HG03442 (cell line): ENCODE data around the gene CACNG5.

Source experiments
- ATAC-seq: cut with Tn5 transposase; IDR thresholded peaks from one replicate; pipeline ENCODE4 v1.9.1; 2021; ENCODE audit warnings: mild to moderate bottlenecking, moderate library complexity; ENCODE audit not compliant: unreplicated experiment

Gene CACNG5

GRCh38 chr17:66822009-66822408 is 12.9 kb upstream of the CACNG5 start:
- no peak for ATAC-seq

- no peak for ATAC-seq
These were observed 8.1 kb upstream of the CACNG5 start for GRCh38 chr17:66826856-66827255.

- ATAC-seq, result no peak
These were observed 5.5 kb upstream of the CACNG5 start for GRCh38 chr17:66829386-66829864.

DNA sequence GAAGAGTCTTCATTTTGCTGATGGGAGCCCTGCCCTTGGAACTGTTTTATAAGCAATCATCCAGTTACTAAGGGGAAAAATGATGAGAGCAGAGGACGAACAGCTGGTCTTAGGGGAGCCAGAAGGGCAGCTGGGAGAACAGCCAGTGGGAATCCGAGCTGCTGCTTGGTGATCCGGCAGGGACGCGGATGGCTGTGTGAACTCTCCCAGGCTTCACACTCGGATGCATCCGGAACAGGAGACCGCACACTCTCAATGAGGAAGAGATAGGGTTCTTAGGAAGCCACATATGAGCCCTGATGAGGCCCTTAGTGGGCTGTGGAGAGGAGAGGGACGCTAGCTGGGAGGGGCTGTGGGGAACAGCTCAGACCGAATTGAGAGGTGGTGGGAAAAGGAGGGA is 5.0 kb upstream of the CACNG5 start:
- ATAC-seq, result no peak

DNA sequence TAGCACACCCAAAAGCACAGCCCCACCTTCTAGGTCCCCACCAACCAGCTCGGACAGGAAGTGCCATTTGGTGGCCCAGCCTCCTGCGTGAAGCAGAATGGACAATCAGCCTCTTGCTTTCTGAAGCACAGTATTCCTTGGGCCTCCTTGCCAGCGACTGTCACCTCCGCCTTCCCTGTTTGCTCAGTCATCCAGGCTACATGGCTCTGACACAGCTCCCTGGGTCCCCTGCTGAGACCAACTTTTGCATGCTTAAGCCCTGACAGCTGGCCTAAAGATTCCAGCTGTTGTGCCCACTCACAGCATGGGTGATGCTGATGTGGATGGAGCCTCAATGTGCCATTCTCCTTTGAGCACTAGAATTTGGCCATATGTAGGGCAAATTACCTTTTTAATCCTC is 4.5 kb upstream of the CACNG5 start:
- ATAC-seq, result no peak

- no peak for ATAC-seq
These were observed 3.3 kb upstream of the CACNG5 start for GRCh38 chr17:66831383-66832210.

DNA sequence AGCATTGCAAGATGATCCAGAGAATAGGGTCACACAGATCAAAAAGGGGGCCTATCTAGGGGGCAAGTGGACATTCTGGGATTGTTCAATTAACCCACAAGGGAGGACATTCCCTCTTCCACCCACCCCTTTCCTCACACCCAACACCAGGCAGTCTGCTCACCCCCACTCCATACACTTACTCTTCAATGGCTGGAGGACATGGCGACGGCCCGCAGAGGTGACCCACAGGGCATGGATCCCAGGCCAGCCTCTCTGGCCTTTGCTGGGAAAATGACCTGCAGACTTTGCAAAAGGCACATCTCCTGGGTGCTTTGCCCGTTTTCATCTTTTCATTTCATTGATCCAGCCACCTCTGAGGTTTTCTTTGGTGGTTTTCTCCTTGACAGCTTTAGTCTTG is 1.7 kb upstream of the CACNG5 start:
- no peak for ATAC-seq

DNA sequence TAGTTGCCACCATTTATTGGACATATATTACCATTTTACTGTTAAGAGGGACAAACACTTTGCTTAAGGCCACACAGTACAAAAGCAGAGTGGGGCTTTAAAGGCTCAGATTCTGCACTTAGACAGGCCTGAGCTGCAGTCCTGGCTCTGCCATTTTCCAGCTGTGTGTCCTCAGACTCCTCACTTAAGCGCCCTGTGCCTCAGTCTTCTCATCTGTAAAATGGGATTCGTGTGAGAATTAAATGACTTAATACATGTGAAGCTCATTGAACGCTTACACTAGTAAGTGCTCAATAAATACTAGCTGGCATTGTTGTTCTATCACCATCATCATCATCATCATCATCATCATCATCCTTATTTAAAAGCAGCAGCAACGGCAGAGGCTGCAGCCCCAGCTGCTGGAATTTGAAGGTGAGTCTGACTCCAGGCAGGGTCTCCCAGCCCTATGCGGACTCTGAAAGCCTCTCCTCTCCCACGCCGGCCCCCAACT is 445 bp upstream of the CACNG5 start:
- ATAC-seq, result no peak

DNA sequence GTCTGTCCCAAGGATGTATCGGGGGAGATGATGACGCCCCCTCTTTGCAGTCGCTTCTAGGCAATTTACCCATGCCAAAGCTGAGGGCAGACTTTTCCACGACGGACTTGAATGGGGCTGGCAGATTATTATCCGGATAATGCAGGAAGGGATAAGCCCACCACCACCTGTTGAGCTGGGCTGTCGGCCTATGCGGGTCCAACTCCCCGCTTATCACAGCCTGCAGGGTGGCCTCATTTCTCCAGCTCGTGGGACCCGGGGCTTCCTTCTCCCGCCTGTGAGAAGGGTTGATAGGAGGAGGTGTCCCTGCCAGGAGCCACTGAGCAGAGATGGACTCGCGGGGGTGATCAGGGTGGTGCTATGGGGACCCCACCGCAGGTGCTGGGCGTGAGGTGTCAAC is 559 bp downstream of the CACNG5 start:
- no peak for ATAC-seq

DNA sequence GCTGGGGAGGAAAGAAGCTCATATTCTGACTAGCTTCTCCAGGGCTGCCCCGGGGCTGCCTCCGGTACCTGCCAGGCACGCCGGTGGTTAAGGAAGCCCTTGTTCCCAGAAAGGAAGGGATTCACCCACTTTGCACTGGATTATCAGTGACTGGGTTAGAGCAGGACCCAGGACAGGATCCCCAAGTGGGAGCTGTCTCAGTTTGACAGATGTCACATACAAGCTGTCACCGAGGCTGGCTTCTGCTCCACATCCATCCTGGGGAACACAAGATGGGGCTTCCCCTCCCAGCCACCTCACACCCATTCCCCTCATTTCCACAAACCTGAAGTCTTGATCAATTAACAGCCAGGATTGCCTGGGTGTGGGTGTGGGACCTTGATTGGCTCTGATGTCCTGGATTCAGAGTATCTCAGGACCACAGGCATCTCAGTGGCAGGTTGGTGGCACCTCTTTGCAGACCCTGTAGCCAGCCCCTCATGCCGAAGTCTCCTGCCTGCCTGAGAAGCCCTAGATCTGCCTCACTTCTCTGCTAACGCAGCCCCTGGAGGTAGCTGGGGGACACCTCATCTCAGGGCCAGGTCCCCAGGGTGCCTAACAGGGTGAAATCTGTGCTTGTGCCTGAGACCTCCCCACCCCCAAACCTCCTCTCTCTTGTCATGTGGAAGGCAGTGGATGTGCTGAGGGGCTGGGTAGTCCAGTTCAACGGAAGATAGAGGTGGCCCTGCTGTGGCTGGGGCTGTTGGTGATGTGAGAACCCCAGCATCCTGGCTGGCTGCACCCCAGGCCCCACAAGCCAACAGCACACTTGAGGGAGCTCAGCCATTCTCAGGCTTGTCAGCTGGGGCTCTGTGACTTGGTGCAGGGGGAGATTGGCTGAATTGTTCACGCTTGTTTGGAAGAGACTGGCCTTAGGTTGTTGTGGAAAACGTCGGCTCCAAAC is 1.4 kb downstream of the CACNG5 start:
- ATAC-seq, result no peak

DNA sequence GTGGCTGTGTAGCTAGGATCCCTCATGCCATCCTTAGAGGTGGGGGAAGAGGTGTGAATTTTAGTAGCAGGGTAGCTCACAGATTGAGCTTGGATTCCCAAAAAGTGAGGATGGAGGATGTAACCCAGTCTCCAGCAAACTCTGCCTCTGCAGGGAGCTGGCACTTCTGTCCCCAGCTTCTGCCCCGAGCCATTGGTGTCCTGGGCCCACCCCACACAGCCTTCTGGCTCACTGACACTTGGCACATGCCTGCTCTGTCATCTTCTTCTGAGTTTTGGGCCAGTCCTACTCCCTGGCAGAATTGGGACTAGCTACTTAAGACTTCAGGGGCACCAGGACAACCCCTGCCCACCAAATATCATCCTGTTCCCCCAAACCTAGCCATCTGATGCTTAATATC is 2.3 kb downstream of the CACNG5 start:
- no peak for ATAC-seq

DNA sequence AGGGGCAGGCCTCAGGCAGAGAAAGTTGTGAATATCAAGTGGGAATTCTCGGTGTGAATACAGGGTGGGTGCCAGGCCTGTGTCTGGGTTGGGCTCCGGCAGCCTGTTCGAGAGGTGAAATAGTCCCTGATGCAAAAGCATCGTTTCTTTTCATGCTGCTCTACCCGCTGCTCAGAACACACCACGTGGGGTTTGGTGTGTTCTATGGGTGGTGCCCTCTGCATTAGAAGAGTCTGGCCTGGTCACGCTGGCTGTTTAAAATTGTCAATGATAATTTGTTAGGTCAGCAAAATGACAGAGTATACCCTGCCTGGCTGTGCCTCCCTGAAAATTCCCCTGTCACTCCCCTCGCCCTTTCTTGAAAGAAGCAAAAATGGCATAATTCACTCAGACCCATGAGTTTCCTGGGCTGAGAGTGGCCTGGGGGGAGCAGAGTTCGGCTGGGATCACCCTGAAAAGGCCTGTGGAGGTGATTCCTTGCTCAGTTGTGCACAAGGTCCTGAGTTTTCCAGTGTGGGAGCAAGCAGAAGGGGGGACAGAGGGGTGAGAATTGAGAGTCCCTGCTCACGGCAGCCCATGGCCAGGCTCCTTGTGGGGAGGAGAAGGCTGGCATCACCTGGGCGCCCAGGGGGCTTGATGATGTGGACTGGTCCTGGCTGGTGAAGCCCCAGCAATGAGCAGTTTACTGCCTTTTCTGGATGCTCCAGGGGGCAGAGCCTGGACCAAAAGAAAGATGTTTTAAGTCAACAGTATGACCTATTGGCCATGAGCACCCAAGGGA is 3.2 kb downstream of the CACNG5 start:
- no peak for ATAC-seq

GRCh38 chr17:66839616-66840015 is 4.7 kb downstream of the CACNG5 start:
- ATAC-seq, result no peak

- ATAC-seq, result no peak
These were observed 5.1 kb downstream of the CACNG5 start for GRCh38 chr17:66840061-66840460.

DNA sequence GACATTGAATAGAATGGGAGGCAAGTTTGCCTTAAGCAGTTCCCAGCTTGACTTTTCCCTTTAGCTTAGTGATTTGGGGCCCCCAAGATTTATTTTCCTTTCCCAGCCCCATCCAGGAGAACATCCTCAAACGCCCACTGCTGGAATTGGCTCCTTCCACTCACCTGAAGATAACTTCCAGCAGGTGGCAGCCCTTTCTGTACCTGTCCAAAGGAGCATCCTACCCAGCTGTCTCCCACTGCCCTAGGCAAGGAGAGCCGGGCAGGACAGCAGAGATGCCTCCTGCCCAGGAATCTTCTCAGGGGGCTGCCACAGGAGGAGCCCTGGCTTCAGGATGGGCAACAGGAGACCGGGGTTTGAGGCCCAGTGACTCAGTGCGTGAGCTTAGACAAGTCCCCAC is 6.4 kb downstream of the CACNG5 start:
- no peak for ATAC-seq

- ATAC-seq, result no peak
These were observed 6.8 kb downstream of the CACNG5 start for GRCh38 chr17:66841744-66842143.

DNA sequence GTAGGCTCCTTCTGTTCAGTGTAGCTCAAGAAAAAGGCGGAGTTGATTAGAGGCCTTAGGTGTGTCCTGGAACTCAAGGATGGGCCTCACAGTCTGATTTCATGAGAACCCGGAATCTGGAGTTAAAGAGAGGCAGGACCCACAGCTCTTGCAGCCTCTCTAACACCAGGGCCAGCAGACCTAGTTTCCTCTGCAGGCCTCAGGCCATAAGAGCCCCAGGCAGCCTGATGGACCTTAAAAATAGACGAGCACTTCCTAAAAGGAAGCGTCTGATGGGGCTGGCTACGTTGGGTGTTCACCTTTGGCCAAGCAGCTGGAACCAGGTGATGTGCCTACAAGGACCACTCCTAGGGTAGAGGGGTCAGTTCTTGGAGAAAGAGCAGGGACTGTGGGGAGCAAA is 7.6 kb downstream of the CACNG5 start:
- ATAC-seq, result no peak

DNA sequence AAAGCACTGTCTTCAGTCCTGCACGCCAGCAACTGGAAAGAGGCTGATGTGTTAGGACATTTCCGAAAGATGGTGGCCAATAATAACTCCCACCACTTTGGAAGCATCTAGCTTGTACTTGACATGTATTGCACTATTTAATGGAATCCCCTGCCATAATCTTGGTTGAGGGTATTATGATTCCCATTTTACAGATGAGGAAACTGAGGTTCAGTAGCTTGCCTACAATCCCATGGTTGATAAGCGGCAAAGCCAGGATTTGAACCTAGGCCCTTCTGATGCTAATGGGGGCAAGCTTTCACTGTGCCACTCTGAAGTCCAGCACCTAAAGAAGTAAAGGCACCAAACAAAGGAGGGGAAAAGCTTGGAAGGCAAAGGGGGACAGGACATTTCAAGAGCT is 8.0 kb downstream of the CACNG5 start:
- ATAC-seq, result no peak

- no peak for ATAC-seq
These were observed 8.7 kb downstream of the CACNG5 start for GRCh38 chr17:66843627-66844026.

- no peak for ATAC-seq
These were observed 12.8 kb downstream of the CACNG5 start for GRCh38 chr17:66847704-66848103.

GRCh38 chr17:66848496-66848895 is 13.6 kb downstream of the CACNG5 start:
- ATAC-seq, result no peak
